Kidney epithelial cell (primary cell): Measurements from ENCODE around the gene NLRP3. TPM values are rescaled to one million over a fixed set of nuclear protein-coding genes. Genes with fewer than 3 reads are reported as not detected.
A peak's percentile ranks its signal among the peaks of the same experiment; 100 is the strongest.
"Not testable (repeated sequence)": the region's sequence is repeated elsewhere in the genome, so short reads cannot be mapped to it uniquely, and the experiment has no call there.

Experiments used
- DNase-seq: peaks from one replicate; pipeline ENCODE4 v3.0.0-alpha.2; 2010; ENCODE audit warnings: low read depth
- H3K27me3 ChIP-seq: 2 replicates; pipeline ENCODE4 v1.6.0; 2011; ENCODE audit warnings: low read length; ENCODE audit not compliant: control insufficient read depth, insufficient read depth
- H3K36me3 ChIP-seq: 2 replicates; pipeline ENCODE4 v1.5.1; 2011; ENCODE audit warnings: low read length; ENCODE audit not compliant: control insufficient read depth, insufficient read depth
- H3K4me3 ChIP-seq: 2 replicates; pipeline ENCODE4 v1.5.1; 2011; ENCODE audit warnings: low read depth, mild to moderate bottlenecking, control low read depth, low read length
- total RNA-seq: library from RNA; depleted of rRNA; stranded (reverse); fragments of >200 nt; gene quantifications from 2 replicates; pipeline ENCODE4 v1.2.3, GENCODE V29; 2015
- TF ChIP-seq, protein P1 (sequence below): IDR thresholded peaks from 2 replicates; pipeline ENCODE4 v1.5.1; 2011; ENCODE audit warnings: mild to moderate bottlenecking, moderate library complexity, low read length, control low read depth, inconsistent platforms; ENCODE audit not compliant: insufficient read depth, poor library complexity, severe bottlenecking

Gene NLRP3
- total RNA-seq, 1 donor from 2014 or later, result 1.5 TPM

DNA sequence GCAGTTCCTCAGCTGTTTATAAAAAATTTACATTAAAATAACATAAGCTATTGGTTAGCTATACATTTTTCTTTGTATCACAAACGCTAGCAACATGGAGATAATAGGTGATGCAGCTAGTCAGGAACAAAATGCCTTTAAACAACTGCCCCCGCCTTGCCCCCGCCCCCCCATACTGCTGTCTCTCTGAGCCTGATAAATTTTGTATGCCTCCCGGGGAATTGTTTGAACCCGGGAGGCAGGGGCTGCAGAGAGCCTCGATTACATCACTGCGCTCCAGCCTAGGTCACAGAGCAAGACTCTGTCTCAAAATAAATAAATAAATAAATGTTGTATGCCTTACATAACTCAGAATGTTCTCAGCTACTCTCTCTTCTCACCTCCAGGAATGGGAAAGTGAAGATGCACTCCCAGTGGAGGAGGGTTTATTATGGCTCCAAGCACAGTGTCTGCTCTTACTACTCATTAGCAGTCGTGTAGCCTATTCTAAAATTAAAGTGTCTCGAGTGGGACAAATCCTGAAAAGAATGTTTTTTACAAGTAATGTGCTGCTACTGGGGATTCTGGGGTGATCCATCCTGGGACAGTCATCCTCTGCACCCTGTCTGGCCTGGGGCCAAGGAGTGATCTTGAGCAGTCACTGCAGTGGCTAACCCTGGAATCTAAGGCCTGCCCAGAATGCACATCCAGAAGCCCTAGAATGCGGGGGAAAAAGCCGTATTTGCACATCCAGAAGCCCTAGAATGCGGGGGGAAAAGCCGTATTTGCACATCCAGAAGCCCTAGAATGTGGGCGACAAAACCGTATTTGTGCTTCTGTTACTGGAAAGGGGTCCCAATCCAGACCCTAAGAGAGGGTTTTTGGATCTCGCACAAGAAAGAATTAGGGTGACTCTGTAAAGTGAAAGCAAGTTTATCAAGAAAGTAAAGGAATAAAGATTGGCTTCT lies 44.9 kb upstream of the NLRP3 start:
- H3K36me3 ChIP-seq, result no peaks in the 10 kb centered on the region
- no peaks in the 10 kb centered on the region for H3K27me3 ChIP-seq
- TF ChIP-seq, protein P1, sequence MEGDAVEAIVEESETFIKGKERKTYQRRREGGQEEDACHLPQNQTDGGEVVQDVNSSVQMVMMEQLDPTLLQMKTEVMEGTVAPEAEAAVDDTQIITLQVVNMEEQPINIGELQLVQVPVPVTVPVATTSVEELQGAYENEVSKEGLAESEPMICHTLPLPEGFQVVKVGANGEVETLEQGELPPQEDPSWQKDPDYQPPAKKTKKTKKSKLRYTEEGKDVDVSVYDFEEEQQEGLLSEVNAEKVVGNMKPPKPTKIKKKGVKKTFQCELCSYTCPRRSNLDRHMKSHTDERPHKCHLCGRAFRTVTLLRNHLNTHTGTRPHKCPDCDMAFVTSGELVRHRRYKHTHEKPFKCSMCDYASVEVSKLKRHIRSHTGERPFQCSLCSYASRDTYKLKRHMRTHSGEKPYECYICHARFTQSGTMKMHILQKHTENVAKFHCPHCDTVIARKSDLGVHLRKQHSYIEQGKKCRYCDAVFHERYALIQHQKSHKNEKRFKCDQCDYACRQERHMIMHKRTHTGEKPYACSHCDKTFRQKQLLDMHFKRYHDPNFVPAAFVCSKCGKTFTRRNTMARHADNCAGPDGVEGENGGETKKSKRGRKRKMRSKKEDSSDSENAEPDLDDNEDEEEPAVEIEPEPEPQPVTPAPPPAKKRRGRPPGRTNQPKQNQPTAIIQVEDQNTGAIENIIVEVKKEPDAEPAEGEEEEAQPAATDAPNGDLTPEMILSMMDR, result no peak
- no peak for DNase-seq
- H3K4me3 ChIP-seq, result no peak overlapping the region

DNA sequence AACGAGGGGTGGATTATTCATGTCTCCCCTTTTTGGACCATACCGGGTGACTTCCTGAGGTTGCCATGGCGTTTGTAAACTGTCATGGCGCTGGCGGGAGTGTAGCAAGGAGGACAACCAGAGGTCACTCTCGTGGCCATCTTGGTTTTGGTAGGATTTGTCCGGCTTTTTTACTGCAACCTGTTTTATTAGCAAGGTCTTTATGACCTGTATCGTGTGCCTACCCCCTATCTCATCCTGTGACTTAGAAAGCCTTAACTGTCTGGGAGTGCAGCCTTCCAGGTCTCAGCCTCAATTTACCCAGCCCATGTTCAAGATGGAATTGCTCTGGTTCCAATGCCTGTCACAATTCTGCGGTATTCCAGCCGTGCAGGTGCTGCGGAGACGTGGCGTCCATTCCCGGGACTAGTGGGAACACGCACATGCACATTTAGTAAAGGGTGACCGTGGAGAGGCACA lies 44.1 kb upstream of the NLRP3 start:
- Histone ChIP-seq H3K27me3 (no peaks in the 10 kb centered on the region), H3K4me3 (no peak overlapping the region), H3K36me3 (no peaks in the 10 kb centered on the region)
- DNase-seq, result no peak
- TF ChIP-seq, protein P1, result no peak

DNA sequence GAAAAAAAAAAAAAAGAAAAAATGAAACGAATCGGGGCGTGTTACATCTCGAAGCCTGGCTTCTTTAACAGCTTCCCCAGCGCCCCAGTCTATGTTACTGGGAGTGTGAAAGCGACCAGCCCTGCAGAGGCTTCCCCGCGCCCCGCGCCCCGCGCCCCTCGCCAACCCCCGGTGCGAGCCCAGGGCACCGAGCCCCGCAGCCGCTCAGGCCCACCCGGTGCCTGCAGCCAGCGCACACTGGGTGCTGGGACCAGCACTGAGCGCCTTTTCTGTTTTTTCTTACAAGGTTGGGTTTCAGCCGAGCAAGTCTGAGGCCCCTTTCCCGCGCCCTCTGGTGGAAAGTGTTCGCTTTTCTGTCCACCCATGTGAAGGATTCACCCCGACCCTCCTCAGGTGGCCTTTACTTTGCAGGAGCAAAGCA lies 42.2 kb upstream of the NLRP3 start:
- DNase-seq, result no peak

DNA sequence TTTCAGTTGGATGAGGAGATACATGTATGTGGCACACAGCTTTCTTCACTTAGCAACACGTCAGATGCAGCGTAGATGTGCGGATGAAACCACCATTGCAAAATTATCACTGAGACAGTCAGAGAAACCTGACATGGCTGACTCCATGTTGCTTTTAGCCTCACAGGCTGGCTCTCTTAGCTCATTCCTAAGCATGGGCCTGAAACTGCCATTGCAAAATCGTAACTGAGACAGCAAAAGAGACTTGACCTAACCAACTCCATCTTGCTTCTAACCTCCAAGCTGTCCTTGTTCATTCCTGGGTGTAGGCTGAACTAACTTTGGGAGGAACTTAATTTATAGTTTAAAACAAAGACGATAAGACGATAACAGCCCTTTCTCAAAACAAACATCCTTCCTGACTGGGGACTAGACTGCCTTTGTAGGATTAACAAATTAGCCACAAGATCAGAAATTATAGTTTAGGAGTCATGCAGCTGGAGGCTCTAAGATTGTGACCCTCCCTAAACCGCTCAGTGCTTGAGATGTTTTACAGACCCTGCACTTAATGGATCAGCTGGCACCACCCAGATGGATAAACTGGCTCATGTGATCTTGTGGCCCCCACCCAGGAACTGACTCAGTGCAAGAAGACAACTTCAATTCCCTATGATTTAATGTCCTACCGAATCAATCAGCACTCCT lies 41.2 kb upstream of the NLRP3 start:
- not testable (repeated sequence) for H3K4me3 ChIP-seq

More for the DNA sequence above, 42.2 kb upstream of the NLRP3 start:
- Histone ChIP-seq H3K36me3 (no peaks in the 10 kb centered on the region), H3K4me3 (no peak overlapping the region), H3K27me3 (no peaks in the 10 kb centered on the region)
- TF ChIP-seq, protein P1, result peak; percentile 63

DNA sequence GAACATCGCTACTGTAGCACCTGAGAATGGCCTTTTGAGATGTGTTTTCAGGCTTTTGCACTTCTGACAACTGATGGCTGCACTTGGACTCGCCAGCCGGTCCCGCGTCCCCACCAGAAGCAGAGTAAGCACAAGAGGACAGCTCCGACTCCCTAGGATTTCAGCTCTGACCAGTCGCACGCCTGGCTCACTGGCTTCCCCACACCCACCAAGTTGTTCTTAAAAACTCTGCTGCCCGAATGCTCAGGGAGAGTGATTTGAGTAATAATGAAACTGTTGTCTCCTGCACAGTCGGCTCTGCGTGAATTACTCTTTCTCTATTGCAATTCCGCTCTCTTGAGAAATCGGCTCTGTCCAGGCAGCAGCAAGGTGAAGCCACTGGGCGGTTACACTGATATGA lies 40.2 kb upstream of the NLRP3 start:
- no peak overlapping the region for H3K4me3 ChIP-seq
- H3K27me3 ChIP-seq, result no peaks in the 10 kb centered on the region
- no peaks in the 10 kb centered on the region for H3K36me3 ChIP-seq
- no peak for DNase-seq
- TF ChIP-seq, protein P1, result no peak

More for the DNA sequence above, 41.2 kb upstream of the NLRP3 start:
- H3K36me3 ChIP-seq, DNase-seq, H3K27me3 ChIP-seq: not testable (repeated sequence)

DNA sequence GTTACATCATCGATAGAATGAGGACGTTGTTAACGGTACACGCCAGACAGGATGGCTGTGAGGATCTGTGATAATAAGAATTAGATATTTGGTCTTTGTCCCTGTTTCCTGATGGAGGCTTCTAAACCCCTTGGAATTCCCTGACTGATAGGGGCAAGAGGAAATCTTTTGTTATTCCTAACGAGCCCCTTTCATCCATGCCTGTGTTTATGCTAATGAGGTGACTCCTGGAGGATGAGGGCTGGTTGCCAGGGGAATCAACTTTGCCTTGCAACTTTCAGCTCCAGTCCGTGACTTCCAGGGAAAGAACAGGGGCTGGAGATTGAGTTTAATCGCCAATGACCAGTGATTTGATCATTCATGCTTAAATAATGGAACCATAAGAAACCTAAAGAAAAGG lies 39.3 kb upstream of the NLRP3 start:
- TF ChIP-seq, protein P1, result no peak
- Histone ChIP-seq H3K27me3 (no peaks in the 10 kb centered on the region), H3K4me3 (no peak overlapping the region), H3K36me3 (no peaks in the 10 kb centered on the region)
- no peak for DNase-seq

DNA sequence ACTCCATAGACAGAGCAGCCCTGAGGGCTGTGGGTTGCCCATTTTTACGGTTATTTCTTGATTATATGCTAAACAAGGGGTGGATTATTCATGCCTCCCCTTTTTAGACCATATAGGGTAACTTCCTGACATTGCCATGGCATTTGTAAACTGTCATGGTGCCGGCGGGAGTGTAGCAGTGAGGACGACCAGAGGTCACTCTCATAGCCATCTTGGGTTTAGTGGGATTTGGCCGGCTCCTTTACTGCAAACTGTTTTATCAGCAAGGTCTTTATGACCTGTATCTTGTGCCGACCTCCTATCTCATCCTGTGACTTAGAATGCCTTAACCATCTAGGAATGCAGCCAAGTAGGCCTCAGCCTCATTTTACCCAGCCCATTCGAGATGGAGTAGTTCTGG lies 38.3 kb upstream of the NLRP3 start:
- not testable (repeated sequence) for H3K27me3 ChIP-seq, H3K36me3 ChIP-seq, DNase-seq, H3K4me3 ChIP-seq
